ENCODE results near the gene C14orf93. TPM values are rescaled to one million over a fixed set of nuclear protein-coding genes. Genes with fewer than 3 reads are reported as not detected.

The C14orf93 gene
- total RNA-seq, 1 experiment from 2014 or later, result 7.2 TPM

DNA sequence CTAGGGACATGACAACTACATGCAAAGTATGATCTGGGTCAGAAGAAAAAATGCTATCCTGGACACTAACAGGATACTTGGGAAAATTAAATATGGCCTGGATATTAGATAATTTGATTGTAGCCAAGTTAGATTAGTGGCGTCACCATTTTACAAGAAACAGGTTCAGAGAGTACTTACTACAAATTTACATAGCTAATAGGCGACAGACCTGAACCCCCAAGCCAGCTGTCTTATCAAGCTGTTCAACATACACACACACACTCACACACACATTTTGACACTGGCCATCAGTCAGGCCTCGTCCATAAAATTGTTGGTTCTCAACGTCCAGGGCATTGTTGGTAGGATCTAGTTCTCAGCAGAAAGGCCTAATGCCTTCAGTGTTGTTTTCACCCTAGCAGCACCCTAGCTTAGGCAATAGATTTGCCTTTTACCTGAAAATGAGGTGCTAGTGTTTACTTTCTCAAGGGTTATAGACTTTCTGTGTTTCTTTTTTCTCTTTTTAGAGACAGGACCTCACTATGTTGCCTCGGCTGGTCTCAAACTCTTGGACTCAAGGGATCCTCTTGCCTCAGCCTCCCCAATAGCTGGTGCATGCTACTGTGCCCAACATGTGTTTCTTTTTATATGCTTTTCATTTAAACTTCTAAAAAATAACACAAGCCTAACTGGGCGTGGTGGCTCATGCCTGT lies 3.3 kb upstream of the C14orf93 start:
- Mint-ChIP-seq H3K4me1 (ENCODE audit: low read depth, unreplicated experiment) (peaks cover 6% of the 10 kb centered on the region), H3K36me3 (ENCODE audit: insufficient read depth, unreplicated experiment) (peaks cover 7% of the 10 kb centered on the region), H3K4me3 (ENCODE audit: unreplicated experiment) (no peak overlapping the region), H3K27me3 (ENCODE audit: insufficient read depth, unreplicated experiment) (no peaks in the 10 kb centered on the region), H3K9me3 (ENCODE audit: unreplicated experiment) (no peaks in the 10 kb centered on the region), H3K27ac (ENCODE audit: unreplicated experiment) (no peak overlapping the region)
- intact Hi-C loops (cut with micrococcal nuclease; ENCODE audit: unreplicated experiment), result no loop called here
- TF ChIP-seq, protein P1, sequence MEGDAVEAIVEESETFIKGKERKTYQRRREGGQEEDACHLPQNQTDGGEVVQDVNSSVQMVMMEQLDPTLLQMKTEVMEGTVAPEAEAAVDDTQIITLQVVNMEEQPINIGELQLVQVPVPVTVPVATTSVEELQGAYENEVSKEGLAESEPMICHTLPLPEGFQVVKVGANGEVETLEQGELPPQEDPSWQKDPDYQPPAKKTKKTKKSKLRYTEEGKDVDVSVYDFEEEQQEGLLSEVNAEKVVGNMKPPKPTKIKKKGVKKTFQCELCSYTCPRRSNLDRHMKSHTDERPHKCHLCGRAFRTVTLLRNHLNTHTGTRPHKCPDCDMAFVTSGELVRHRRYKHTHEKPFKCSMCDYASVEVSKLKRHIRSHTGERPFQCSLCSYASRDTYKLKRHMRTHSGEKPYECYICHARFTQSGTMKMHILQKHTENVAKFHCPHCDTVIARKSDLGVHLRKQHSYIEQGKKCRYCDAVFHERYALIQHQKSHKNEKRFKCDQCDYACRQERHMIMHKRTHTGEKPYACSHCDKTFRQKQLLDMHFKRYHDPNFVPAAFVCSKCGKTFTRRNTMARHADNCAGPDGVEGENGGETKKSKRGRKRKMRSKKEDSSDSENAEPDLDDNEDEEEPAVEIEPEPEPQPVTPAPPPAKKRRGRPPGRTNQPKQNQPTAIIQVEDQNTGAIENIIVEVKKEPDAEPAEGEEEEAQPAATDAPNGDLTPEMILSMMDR (IDR thresholded peaks at IDR 0.05; ENCODE audit: insufficient read depth in 1 of 2, low read depth in 1 of 2, low read length in 1 of 2, severe bottlenecking in 1 of 2, unreplicated experiment in 1 of 2), result no peak
- BruUV-seq (replicated peaks), result no TSS peak
- H3K4me3 ChIP-seq (ENCODE audit: low read depth, low read length), result no peak overlapping the region
- no peaks in the 10 kb centered on the region for H3K36me3 ChIP-seq (ENCODE audit: control insufficient read depth, insufficient read depth, low read length)
- CTCF ChIA-PET, result interaction anchor here (1.1 kb wide), 1 partner anchor 18 kb away, joined by 3 read pairs; no protein-coding TSS in a partner anchor
- H3K9me3 ChIP-seq, result no peaks in the 10 kb centered on the region
- POLR2A ChIA-PET, result no interaction called here
- H3K27me3 ChIP-seq (replicated peaks; ENCODE audit: control insufficient read depth, insufficient read depth, low read length), result no peaks in the 10 kb centered on the region
- DNase-seq, result no peak
- H3K4me1 ChIP-seq, result peaks cover 5% of the 10 kb centered on the region; the same call in 1 of the 2 replicates

DNA sequence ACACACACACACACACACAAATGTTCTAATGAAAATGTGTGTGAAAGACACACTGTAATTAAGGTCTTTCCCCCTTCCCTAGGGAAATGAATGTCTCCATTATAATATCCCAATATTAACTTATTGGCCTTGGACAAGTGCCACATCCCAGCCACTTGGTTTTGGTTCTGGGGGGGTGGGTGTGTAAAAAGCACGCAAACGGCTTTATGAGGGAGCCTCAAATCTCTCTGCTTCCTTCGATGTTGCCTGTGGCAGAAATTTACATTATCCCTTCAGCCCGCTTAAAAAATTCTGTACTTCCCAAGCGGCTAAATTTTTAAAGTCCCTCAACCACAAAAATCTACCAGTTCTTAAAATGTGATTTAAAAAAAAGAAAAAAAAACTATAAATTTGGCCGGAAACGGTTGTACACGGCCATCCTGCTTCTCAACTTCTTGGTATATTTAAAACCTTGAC lies 432 bp downstream of the C14orf93 start:
- BruUV-seq (replicated peaks), result TSS peak; percentile 82
- TF ChIP-seq, protein P1 (IDR thresholded peaks at IDR 0.05; ENCODE audit: insufficient read depth in 1 of 2, low read depth in 1 of 2, low read length in 1 of 2, severe bottlenecking in 1 of 2, unreplicated experiment in 1 of 2), result no peak
- Histone ChIP-seq H3K27me3 (replicated peaks; ENCODE audit: control insufficient read depth, insufficient read depth, low read length) (no peaks in the 10 kb centered on the region), H3K4me3 (ENCODE audit: low read depth, low read length) (peak overlapping the region; percentile 49), H3K9me3 (no peaks in the 10 kb centered on the region), H3K36me3 (ENCODE audit: control insufficient read depth, insufficient read depth, low read length) (no peaks in the 10 kb centered on the region), H3K4me1 (peaks cover 14% of the 10 kb centered on the region)
- no peaks in the 10 kb centered on the region for H3K9me3 Mint-ChIP-seq (ENCODE audit: unreplicated experiment)
- CTCF ChIA-PET, result interaction anchor here (1.3 kb wide), 1 partner anchor 23 kb away, joined by 3 read pairs; no protein-coding TSS in a partner anchor
- no peaks in the 10 kb centered on the region for H3K27me3 Mint-ChIP-seq (ENCODE audit: insufficient read depth, unreplicated experiment)
- peak overlapping the region; percentile 87 for H3K4me3 Mint-ChIP-seq (ENCODE audit: unreplicated experiment)
- peaks cover 15% of the 10 kb centered on the region for H3K4me1 Mint-ChIP-seq (ENCODE audit: low read depth, unreplicated experiment)
- intact Hi-C loops (cut with micrococcal nuclease; ENCODE audit: unreplicated experiment), result no loop called here
- DNase-seq, result no peak
- H3K27ac Mint-ChIP-seq (ENCODE audit: unreplicated experiment), result peak overlapping the region; percentile 76
- POLR2A ChIA-PET, result no interaction called here
- peaks cover 21% of the 10 kb centered on the region for H3K36me3 Mint-ChIP-seq (ENCODE audit: insufficient read depth, unreplicated experiment)

DNA sequence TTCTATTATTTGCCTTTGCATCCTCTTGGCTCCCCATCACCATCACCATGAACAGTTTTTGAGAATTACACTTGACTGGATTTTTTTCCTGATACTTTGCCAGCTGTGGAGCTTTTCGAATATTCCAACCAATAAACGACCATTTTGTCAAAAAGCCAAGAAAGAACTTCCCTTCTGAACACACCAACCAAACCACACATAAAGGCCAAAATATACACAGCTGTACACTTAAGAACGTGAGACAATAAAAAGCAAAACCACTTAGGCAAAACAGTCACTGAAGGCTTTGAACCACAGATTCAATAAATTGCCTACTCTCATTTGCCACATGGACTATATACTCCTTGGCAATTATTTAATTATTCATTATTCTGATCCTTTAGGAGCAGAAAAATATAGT lies 1.1 kb downstream of the C14orf93 start:
- Histone ChIP-seq H3K36me3 (ENCODE audit: control insufficient read depth, insufficient read depth, low read length) (no peaks in the 10 kb centered on the region), H3K4me1 (peaks cover 14% of the 10 kb centered on the region), H3K4me3 (ENCODE audit: low read depth, low read length) (peak overlapping the region; percentile 49; the same call in 1 of the 2 replicates), H3K9me3 (no peaks in the 10 kb centered on the region), H3K27me3 (replicated peaks; ENCODE audit: control insufficient read depth, insufficient read depth, low read length) (no peaks in the 10 kb centered on the region)
- Mint-ChIP-seq H3K27me3 (ENCODE audit: insufficient read depth, unreplicated experiment) (no peaks in the 10 kb centered on the region), H3K27ac (ENCODE audit: unreplicated experiment) (no peak overlapping the region), H3K9me3 (ENCODE audit: unreplicated experiment) (no peaks in the 10 kb centered on the region), H3K4me3 (ENCODE audit: unreplicated experiment) (peak overlapping the region; percentile 15), H3K36me3 (ENCODE audit: insufficient read depth, unreplicated experiment) (peaks cover 21% of the 10 kb centered on the region), H3K4me1 (ENCODE audit: low read depth, unreplicated experiment) (peaks cover 15% of the 10 kb centered on the region)
- CTCF ChIA-PET, result interaction anchor here (0.6 to 1.3 kb wide), 2 partner anchors 22 to 76 kb away, joined by 3 to 4 read pairs; no protein-coding TSS in a partner anchor
- DNase-seq, result no peak
- TF ChIP-seq, protein P1 (IDR thresholded peaks at IDR 0.05; ENCODE audit: insufficient read depth in 1 of 2, low read depth in 1 of 2, low read length in 1 of 2, severe bottlenecking in 1 of 2, unreplicated experiment in 1 of 2), result no peak
- POLR2A ChIA-PET, result interaction anchor here (0.6 kb wide), 1 partner anchor 25 kb away, joined by 3 read pairs; no protein-coding TSS in a partner anchor
- no TSS peak for BruUV-seq (replicated peaks)
- intact Hi-C loops (cut with micrococcal nuclease; ENCODE audit: unreplicated experiment), result no loop called here
